Neutrophil (primary cell): ENCODE results near the gene SNX5.

Source experiments
- H3K27ac ChIP-seq: fragments of 200-600 bp; sonication (generic); 2 replicates; pipeline ENCODE4 v1.5.1; 2016; ENCODE audit warnings: mild to moderate bottlenecking, moderate library complexity
- H3K27me3 ChIP-seq: fragments of 200-600 bp; sonication (generic); 2 replicates; pipeline ENCODE4 v1.6.0; 2016; ENCODE audit warnings: mild to moderate bottlenecking
- H3K36me3 ChIP-seq: fragments of 200-600 bp; sonication (generic); 2 replicates; pipeline ENCODE4 v1.5.1; 2017
- H3K4me1 ChIP-seq, 2 experiments: fragments of 200-600 bp in 1 of 2; sonication (generic) in 1 of 2; 1 replicate in 1 of 2; 2 replicates in 1 of 2; pipeline versions ENCODE4 v1.5.1 to v1.6.1; 2013 to 2016; ENCODE audit warnings: low read depth in 1 of 2, low read length in 1 of 2, mild to moderate bottlenecking in 1 of 2, moderate library complexity in 1 of 2; ENCODE audit not compliant: control insufficient read depth in 1 of 2, insufficient read depth in 1 of 2
- H3K4me3 ChIP-seq, 2 experiments: fragments of 200-600 bp in 1 of 2; sonication (generic) in 1 of 2; 1 replicate in 1 of 2; 2 replicates in 1 of 2; pipeline ENCODE4 v1.5.1; 2013 to 2016; ENCODE audit warnings: low read depth in 1 of 2, low read length in 1 of 2, mild to moderate bottlenecking in 1 of 2, moderate library complexity in 1 of 2
- H3K9me3 ChIP-seq: fragments of 200-600 bp; sonication (generic); 2 replicates; pipeline ENCODE4 v1.5.1; 2016
- TF ChIP-seq, protein P1 (sequence below): fragments of 200-600 bp; sonication (generic); IDR thresholded peaks from 2 replicates; pipeline ENCODE4 v1.5.1; 2016; ENCODE audit warnings: antibody characterized with exemption

SNX5 gene

DNA sequence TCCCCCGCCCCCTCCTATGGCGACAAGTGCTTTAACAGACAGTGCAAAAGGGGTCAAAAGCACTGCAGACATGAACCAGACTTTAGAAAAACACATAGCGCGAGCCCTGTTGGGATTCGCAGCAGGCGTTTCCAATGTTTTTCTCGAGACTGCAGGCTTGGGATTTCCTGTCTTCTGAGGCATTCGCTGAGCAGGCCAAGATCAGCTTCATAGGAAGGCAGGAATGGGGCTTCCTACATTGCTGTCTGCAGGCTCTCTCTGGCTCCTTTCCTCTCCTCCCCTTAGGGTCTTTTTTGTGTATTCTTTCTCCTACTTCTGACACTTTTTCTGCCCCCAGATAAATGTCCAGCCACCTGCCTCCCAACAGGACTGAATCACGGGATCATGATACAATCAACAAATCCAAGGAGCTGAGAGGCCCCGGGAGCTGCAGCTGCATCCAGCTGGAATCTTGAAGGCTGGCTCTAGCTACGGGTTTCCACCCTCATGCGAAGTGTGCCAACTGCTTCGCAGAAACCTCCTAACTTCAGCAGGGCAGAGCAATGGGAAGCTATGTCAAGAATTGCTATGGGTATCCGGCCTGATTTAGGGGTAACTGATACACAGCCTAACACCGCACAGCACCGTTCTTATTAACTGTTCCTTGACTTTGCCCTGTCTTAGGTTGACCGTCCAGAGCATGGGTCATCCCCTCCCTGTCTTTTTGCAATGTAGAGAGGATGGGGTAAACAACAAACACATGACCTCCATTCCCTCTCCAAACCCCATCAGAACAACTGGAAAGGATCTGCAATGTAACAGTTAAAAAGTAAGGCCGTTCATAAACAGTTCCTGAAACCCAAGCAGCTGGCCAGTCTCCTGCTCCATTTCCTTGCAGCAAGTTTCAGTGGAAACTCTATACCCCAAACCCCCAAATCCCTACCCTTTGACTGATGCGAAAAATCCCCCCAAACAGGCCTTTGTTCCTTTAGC is 31.5 kb downstream of the SNX5 start:
- Histone ChIP-seq H3K9me3 (no peaks in the 10 kb centered on the region), H3K27me3 (no peaks in the 10 kb centered on the region), H3K36me3 (peaks cover 20% of the 10 kb centered on the region), H3K4me1 (peaks cover 0 to 5% of the 10 kb centered on the region in 2 experiments), H3K4me3 (no peak overlapping the region), H3K27ac (no peak overlapping the region)
- TF ChIP-seq, protein P1, sequence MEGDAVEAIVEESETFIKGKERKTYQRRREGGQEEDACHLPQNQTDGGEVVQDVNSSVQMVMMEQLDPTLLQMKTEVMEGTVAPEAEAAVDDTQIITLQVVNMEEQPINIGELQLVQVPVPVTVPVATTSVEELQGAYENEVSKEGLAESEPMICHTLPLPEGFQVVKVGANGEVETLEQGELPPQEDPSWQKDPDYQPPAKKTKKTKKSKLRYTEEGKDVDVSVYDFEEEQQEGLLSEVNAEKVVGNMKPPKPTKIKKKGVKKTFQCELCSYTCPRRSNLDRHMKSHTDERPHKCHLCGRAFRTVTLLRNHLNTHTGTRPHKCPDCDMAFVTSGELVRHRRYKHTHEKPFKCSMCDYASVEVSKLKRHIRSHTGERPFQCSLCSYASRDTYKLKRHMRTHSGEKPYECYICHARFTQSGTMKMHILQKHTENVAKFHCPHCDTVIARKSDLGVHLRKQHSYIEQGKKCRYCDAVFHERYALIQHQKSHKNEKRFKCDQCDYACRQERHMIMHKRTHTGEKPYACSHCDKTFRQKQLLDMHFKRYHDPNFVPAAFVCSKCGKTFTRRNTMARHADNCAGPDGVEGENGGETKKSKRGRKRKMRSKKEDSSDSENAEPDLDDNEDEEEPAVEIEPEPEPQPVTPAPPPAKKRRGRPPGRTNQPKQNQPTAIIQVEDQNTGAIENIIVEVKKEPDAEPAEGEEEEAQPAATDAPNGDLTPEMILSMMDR, result no peak

DNA sequence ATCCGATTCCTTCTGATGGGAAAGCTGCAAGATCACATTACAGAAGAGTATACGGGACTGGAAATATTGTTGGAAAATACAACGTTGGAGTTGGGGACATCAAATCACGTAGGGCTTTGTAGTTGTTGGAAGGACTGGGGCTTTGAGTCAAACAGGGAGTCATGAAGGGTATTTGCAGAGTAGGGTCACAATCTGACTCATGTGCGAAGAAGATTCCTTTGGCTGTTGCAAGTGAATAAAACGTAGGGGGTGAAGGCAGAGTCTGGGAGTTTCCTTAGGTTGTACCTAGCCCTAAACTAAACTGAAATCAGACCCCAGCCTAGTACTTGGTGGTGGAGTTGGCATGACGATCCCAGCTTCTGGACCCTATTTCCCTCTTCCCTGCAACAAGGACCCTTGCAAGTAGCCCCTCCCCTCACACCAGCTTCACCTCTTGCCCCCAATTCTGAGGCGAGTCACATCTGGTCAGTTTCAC is 32.3 kb downstream of the SNX5 start:
- Histone ChIP-seq H3K4me1 (peaks cover 0 to 5% of the 10 kb centered on the region in 2 experiments), H3K9me3 (no peaks in the 10 kb centered on the region), H3K27ac (no peak overlapping the region), H3K36me3 (peaks cover 12% of the 10 kb centered on the region), H3K27me3 (no peaks in the 10 kb centered on the region), H3K4me3 (no peak overlapping the region)
- TF ChIP-seq, protein P1, result no peak

DNA sequence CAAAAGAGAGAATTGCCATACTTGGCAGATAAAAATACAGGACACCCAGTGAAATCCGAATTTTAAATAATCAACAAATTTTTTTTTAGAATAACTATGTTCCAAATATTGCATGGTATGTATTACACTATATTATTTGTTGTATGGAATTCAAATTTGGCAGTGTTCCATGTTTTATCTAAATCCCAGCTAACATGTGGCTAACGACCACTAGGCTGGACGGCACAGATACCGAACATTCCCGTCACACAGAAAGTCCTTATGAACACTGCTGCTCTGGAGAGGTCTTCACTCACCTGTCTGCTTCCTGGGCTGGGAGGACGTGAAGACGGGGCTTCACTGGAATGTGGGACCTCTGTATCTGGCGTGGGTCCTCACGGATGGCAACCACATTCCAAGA is 32.8 kb downstream of the SNX5 start:
- TF ChIP-seq, protein P1, result no peak
- Histone ChIP-seq H3K36me3 (peaks cover 7% of the 10 kb centered on the region), H3K27ac (no peak overlapping the region), H3K4me1 (peaks cover 0 to 5% of the 10 kb centered on the region in 2 experiments), H3K9me3 (no peaks in the 10 kb centered on the region), H3K4me3 (no peak overlapping the region), H3K27me3 (no peaks in the 10 kb centered on the region)

DNA sequence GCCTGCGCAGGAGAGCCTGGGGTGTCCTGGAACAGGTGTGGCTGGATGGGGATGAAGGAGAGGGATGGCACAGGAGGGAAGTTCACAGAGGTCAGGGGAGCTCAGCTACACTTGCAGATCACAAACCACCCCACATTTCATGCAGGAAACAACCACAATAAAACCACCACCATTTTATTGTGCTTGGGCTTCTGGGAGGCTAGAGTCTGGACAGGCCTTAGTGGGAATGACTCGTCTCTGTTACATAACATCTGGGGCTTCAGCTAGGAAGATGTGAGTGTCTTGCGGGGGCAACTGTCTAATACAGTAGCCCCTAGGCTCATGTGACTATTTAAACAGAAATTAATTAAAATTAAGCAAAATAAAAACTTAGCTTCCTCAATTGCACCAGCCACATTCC is 33.4 kb downstream of the SNX5 start:
- Histone ChIP-seq H3K4me3 (no peak overlapping the region), H3K27ac (no peak overlapping the region), H3K27me3 (no peaks in the 10 kb centered on the region), H3K4me1 (peaks cover 0 to 5% of the 10 kb centered on the region in 2 experiments), H3K9me3 (no peaks in the 10 kb centered on the region), H3K36me3 (peaks cover 1% of the 10 kb centered on the region)
- TF ChIP-seq, protein P1, result no peak

DNA sequence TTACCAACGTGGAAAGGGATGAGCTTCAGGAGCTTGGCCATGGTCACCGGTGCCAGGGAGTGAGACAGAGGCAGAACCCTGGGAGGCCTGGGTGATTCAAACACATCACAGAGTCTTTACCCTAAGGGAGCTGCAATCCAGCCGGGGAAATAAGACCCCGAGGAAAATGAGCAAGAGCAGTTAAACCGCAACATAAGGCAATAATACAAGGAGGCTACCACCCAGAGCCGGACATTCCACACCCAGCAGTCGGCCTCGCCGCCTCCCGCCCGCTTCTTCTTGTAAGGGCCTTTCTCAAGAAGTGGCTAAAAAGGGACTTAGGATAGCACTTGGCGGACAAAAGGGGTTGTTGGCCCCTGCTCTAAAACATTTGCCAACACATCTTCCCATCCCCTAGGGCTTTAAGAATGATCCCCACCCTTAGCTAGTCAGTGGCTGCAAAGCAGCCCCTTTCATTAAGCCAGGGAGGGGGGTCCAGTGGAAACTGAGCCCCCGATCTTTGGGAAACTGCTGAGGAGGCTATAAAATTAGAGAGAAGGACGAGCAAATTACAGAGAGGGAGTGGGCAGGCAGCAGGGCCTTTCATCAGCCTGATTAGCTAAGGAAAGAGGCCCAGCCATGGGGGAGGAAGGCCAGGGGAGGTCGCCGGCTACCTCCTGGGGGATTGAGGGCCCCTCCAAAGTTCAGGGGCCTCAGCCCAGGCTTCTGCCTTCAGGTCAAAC is 34.3 kb downstream of the SNX5 start:
- no peaks in the 10 kb centered on the region for H3K9me3 ChIP-seq
- H3K4me1 ChIP-seq, result peaks cover 0 to 5% of the 10 kb centered on the region in 2 experiments
- no peaks in the 10 kb centered on the region for H3K36me3 ChIP-seq
- TF ChIP-seq, protein P1, result no peak
- no peak overlapping the region for H3K4me3 ChIP-seq
- no peaks in the 10 kb centered on the region for H3K27me3 ChIP-seq
- no peak overlapping the region for H3K27ac ChIP-seq
